ENCODE results near the gene ATXN7L2.

DNA sequence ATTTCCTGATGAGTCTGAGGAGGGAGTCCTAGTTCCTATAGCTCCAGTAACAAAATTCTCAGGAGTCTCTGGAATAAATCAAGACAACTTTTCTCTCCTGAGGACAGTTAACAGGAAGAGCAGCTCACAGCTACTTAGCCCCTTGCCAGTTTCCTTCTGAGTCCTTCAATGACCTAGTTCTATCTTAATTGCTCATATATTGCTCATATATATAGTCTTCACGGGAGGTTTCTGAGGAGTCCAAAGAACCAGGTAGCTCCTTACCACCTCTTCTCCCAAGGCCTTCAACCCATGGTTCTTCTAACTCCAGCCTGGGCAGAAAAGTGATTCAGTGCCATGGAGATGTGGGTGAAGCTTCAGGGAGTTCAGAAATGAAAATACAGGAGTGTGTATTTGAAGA lies 21.3 kb downstream of the ATXN7L2 start:
- TF ChIP-seq, protein P1, sequence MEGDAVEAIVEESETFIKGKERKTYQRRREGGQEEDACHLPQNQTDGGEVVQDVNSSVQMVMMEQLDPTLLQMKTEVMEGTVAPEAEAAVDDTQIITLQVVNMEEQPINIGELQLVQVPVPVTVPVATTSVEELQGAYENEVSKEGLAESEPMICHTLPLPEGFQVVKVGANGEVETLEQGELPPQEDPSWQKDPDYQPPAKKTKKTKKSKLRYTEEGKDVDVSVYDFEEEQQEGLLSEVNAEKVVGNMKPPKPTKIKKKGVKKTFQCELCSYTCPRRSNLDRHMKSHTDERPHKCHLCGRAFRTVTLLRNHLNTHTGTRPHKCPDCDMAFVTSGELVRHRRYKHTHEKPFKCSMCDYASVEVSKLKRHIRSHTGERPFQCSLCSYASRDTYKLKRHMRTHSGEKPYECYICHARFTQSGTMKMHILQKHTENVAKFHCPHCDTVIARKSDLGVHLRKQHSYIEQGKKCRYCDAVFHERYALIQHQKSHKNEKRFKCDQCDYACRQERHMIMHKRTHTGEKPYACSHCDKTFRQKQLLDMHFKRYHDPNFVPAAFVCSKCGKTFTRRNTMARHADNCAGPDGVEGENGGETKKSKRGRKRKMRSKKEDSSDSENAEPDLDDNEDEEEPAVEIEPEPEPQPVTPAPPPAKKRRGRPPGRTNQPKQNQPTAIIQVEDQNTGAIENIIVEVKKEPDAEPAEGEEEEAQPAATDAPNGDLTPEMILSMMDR (IDR thresholded peaks at IDR 0.05; ENCODE audit: low read length): no peak
- TF ChIP-seq EZH2 (optimal IDR thresholded peaks at IDR 0.05; ENCODE audit: low read depth, low read length): no peak

All from MM.1S (cell line).